Dermis microvascular lymphatic vessel endothelial cell (primary cell): ENCODE measurements around the gene ASB14. TPM values are rescaled to one million over a fixed set of nuclear protein-coding genes. Genes with fewer than 3 reads are reported as not detected.
"Not testable (repeated sequence)": the region's sequence is repeated elsewhere in the genome, so short reads cannot be mapped to it uniquely, and the experiment has no call there.

Experiments
- DNase-seq, 2 donors: peaks; one replicate each; pipeline versions ENCODE4 v3.0.0 to v3.0.0-alpha.2; 2010; ENCODE audit warnings: low read depth in 2 of 2
- total RNA-seq: library from RNA; depleted of rRNA; stranded (reverse); fragments of >200 nt; gene quantifications from 2 replicates; pipeline ENCODE4 v1.2.1, GENCODE V29; 2014

The ASB14 gene
- total RNA-seq = not detected in 2 replicates

GRCh38 chr3:57292159-57292896, at the start of gene ASB14:
TSS of gene ASB14 (minus strand) at chr3:57292685. CDS start at chr3:57292033, 652 bp downstream.
- DNase-seq = no peak

GRCh38 chr3:57339071-57339642, 46.7 kb upstream of the ASB14 start:
- not testable (repeated sequence) for DNase-seq

DNA sequence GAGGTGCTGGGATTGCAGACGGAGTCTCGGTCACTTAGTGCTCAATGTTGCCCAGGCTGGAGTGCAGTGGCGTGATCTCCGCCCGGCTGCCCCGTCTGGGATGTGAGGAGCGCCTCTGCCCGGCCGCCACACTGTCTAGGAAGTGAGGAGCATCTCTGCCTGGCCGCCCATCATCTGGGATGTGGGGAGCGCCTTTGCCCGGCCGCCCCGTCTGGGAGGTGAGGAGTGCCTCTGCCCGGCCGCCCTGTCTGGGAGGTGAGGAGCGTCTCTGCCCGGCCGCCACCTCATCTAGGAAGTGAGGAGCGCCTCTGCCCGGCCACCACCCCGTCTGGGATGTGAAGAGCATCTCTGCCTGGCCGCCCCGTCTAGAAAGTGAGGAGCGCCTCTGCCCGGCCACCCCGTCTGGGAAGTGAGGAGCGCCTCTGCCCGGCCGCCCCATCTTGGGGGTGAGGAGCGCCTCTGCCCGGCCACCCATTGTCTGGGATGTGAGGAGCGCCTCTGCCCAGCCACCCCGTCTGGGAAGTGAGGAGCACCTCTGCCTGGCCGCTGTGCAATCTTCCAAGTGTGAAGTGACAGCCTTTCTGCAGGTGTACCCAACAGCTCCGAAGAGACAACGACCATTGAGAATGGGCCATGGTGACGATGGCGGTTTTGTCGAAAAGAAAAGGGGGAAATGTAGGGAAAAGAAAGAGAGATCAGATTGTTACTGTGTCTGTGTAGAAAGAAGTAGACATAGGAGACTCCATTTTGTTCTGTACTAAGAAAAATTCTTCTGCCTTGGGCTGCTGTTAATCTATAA, 46.0 kb upstream of the ASB14 start:
- not testable (repeated sequence) for DNase-seq

DNA sequence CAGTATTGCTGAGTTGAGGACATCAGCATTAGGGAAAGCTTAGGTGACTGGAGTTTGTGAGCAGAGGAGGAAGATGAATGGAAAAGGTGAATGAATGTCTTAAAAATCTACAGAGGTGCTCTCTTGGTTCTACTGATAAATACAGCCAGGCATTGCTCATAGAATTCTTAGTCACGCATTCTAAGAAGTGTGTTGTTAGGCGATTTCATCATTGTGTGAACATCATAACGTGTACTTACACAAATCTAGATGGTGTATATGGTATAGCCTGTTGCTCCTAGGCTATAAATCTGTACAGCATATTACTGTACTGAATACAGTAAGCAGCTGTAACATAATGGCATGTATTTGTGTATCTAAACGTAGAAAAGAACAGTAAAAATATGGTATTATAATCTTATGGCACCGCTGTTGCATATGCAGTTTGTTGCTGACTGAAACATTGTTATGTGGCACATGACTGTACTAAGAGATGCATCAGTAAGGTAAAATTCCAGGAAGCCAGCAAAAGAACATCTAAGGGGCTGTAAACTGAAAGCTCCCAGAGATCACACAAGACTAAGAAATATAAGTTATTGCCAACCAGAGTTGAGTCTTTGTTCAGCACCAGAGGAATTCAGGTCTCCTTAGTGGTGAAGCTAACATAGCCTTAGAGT, 42.9 kb upstream of the ASB14 start:
- no peak for DNase-seq

GRCh38 chr3:57331078-57331610, 38.7 kb upstream of the ASB14 start:
- no peak for DNase-seq

- DNase-seq = not testable (repeated sequence)
Observed at GRCh38 chr3:57326498-57326897, 34.0 kb upstream of the ASB14 start.

DNA sequence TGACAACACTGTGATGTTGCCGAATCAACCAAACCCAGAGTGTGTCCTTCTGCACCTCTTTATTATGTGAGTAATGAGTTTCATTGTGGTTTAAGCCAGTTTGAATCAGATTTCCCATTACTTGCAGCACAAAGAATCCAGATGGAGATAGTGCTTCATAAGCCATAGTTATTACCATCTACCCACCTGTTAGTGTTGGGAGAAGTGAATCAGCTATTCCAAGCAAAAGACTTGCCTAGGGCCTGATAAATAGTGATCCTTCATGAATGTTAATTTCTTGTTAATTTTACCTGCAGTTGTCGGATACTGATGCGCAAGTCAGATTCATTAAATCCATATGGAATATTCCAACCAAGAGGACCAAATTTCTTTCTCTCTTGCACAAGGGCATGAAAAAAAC, 21.7 kb upstream of the ASB14 start:
- no peak for DNase-seq

GRCh38 chr3:57309769-57310360, 17.4 kb upstream of the ASB14 start:
- DNase-seq = peak in 1 of 2 donors; percentile 34

GRCh38 chr3:57303520-57303919, 11.0 kb upstream of the ASB14 start:
- not testable (repeated sequence) for DNase-seq

- peak in 1 of 2 donors; percentile 16 for DNase-seq
Observed at GRCh38 chr3:57298041-57298440, 5.6 kb upstream of the ASB14 start.

DNA sequence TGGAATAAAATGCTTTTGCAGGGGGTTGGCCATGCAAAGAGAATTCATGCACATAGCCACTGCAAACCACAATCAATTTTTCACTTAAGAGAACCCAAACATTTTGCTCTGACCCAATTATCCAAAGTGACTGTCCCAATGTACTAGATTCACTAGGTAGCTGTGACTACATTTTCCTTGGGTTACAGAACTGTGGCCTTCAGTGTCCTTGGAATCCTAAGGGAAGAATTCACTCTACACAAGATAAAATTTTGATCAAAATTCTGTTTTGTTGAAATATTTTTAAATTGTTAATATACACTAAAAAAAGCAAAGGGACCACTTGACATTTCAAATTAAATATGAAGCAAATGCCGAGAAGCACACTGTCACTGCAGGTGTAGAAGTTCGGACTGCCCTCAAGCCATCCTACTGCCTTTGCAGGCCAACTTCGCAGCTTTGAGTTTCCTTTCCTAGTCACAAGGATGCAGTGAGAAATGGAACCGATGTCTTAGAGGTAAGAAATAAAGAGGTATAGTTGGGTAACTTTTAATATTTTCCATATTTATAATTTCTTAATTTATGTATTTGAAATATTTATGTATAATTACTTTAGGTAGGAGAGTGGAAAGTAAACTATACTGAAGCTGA, 527 bp upstream of the ASB14 start:
- no peak for DNase-seq

GRCh38 chr3:57288403-57288802, 4.1 kb downstream of the ASB14 start:
- DNase-seq = no peak

- no peak for DNase-seq
Observed at GRCh38 chr3:57287205-57287604, 5.3 kb downstream of the ASB14 start.

DNA sequence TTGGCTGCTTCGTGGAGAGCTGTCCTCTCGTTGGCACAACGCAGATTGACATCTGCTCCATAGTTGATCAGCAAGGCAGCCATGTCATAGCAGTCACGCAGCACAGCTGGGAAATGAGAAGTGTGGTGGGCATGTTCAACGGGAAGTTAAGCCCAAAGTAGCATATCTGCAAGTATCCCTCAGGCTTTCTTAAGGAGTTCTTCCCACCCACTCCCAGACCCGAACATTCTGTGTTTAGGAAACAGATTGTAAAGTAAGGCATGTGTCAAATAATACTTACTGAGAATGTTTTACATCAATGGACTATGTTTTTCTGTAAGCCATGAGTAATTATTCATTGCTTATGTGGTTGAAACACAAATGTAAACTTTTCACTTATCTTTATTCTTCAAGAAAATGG, 9.2 kb downstream of the ASB14 start:
- DNase-seq = no peak

- peak in 1 of 2 donors; percentile 4 for DNase-seq
Observed at GRCh38 chr3:57281715-57282114, 10.8 kb downstream of the ASB14 start.

- DNase-seq = no peak
Observed at GRCh38 chr3:57279685-57280084, 12.8 kb downstream of the ASB14 start.

DNA sequence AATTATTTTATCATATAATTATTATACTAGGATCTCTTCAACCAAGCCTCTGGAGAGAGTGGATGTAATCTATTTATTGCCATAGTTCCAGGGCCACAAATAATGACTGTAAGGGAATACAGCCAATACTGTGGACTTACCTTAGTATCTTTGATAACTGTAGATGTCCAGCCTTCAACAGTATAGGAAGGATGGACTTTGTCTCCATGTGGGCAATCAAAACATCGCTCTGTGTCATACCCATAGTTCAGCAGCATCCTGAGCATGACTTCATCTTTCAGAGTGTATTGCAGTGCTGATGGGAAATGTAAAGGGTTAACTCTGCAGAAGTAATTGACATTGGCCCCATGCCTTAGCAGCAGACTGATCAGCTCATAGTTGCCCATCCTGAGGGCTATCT, 14.2 kb downstream of the ASB14 start:
- no peak for DNase-seq

DNA sequence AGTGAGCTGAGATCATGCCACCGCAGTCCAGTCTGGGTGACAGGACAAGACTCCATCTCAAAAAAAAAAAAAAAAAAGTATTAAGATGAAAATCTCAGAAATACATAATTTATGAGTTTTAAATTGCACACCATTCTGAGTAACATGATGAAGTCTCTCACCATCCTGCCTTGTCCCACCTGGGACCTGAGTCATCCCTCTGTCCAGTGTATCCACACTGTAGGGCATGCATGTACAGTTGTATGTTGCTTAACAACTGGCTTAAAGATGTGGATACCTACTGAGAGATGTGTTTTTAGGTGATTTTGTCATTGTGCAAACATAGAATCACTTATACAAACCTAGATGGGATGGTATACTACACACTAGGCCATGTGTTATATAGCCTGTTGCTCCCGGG, 17.1 kb downstream of the ASB14 start:
- no peak for DNase-seq

- DNase-seq = no peak
Observed at GRCh38 chr3:57274845-57275244, 17.6 kb downstream of the ASB14 start.

DNA sequence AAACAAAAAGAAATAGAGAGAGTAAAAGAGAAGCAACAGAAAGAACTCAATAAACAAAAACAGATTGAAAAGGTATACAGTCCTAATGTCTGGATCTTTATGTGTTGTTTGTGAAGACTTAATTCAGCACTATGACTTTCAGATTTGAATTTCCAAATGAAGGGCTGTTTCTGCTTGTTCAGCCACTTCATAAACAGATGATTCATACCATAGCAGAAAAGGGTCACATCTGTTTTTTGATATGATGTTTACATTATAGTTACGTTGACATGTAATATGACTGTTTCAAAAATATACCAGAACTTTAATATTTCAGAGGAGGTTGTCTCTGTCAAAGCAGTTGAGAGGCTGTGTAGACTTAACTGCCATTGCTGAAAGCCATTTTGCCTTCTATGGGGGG, 24.1 kb downstream of the ASB14 start:
- no peak for DNase-seq

DNA sequence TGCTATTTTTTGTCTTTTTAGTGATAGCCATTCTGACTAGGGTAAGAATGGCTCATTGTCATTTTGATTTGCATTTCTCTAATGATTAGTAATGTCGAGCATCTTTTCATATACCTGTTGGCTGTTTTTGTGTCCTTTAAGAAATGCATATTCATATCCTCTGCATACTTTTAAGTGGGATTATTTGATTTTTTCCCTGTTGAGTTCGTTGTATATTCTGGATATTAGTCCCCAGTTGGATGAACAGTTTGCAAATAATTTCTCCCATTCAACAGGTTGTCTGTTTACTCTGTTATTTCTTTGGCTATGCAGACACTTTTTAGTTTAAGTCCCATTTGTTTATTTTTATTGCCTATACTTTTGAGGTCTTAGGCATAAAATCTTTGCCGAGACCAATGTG, 30.6 kb downstream of the ASB14 start:
- no peak for DNase-seq
